CD14-positive monocyte (primary cell): ENCODE results near the gene CCDC159. TPM values are rescaled to one million over a fixed set of nuclear protein-coding genes. Genes with fewer than 3 reads are reported as not detected.

ENCODE experiments used
- DNase-seq, 3 donors: peaks; one replicate each; pipeline ENCODE4 v3.0.0-alpha.2; 2011 to 2022
- H2AFZ ChIP-seq: 2 replicates; pipeline ENCODE4 v1.6.0; 2012; ENCODE audit warnings: mild to moderate bottlenecking, low read depth, low read length, inconsistent platforms; ENCODE audit not compliant: insufficient read depth, poor library complexity, severe bottlenecking
- H3K27ac ChIP-seq, 2 donors: 1 replicate in 1 of 2; 2 replicates in 1 of 2; pipeline ENCODE4 v1.5.1; 2012 to 2013; ENCODE audit warnings: low read length in 2 of 2, control low read depth in 1 of 2, inconsistent platforms in 1 of 2, low read depth in 1 of 2, mild to moderate bottlenecking in 1 of 2
- H3K27me3 ChIP-seq, 2 donors: one replicate each; pipeline versions ENCODE4 v1.6.0 to v1.6.1; 2011 to 2013; ENCODE audit warnings: low read length in 2 of 2; ENCODE audit not compliant: control insufficient read depth in 2 of 2, insufficient read depth in 2 of 2
- H3K36me3 ChIP-seq, 2 donors: replicated peaks in 1 of 2; 1 replicate in 1 of 2; 2 replicates in 1 of 2; pipeline versions ENCODE4 v1.5.1 to v1.6.1; 2012 to 2013; ENCODE audit warnings: low read length in 2 of 2, control low read depth in 1 of 2, inconsistent platforms in 1 of 2, mild to moderate bottlenecking in 1 of 2; ENCODE audit not compliant: insufficient read depth in 2 of 2, control insufficient read depth in 1 of 2
- H3K4me1 ChIP-seq, 2 donors: 1 replicate in 1 of 2; 2 replicates in 1 of 2; pipeline versions ENCODE4 v1.5.1 to v1.6.1; 2012 to 2013; ENCODE audit warnings: low read length in 2 of 2, control low read depth in 1 of 2, inconsistent platforms in 1 of 2, mild to moderate bottlenecking in 1 of 2, moderate library complexity in 1 of 2; ENCODE audit not compliant: insufficient read depth in 2 of 2, control insufficient read depth in 1 of 2
- H3K4me2 ChIP-seq: replicated peaks from 2 replicates; pipeline ENCODE3; 2012; ENCODE audit warnings: low read length, moderate library complexity, mild to moderate bottlenecking; ENCODE audit not compliant: poor library complexity, severe bottlenecking; ENCODE audit errors: extremely low read depth
- H3K4me3 ChIP-seq, 3 experiments: fragments of 200-600 bp in 1 of 3; sonication (generic) in 1 of 3; replicated peaks in 1 of 3; 1 replicate in 2 of 3; 2 replicates in 1 of 3; pipeline ENCODE4 v1.5.1; 2011 to 2013; ENCODE audit warnings: low read length in 3 of 3, mild to moderate bottlenecking in 3 of 3, control low read depth in 2 of 3, low read depth in 2 of 3, inconsistent platforms in 1 of 3, moderate library complexity in 1 of 3
- H3K79me2 ChIP-seq: 2 replicates; pipeline ENCODE4 v1.6.0; 2012; ENCODE audit warnings: mild to moderate bottlenecking, control low read depth, inconsistent platforms, low read length, moderate library complexity; ENCODE audit not compliant: insufficient read depth
- H3K9ac ChIP-seq: 2 replicates; pipeline ENCODE4 v1.6.0; 2017; ENCODE audit warnings: low read length, mild to moderate bottlenecking; ENCODE audit not compliant: insufficient read depth, poor library complexity, severe bottlenecking
- H3K9me3 ChIP-seq, 2 donors: replicated peaks in 1 of 2; 1 replicate in 1 of 2; 2 replicates in 1 of 2; pipeline versions ENCODE4 v1.5.1 to v1.6.1; 2012 to 2013; ENCODE audit warnings: low read length in 2 of 2, control low read depth in 1 of 2; ENCODE audit not compliant: control insufficient read depth in 1 of 2, insufficient read depth in 1 of 2
- H4K20me1 ChIP-seq: 2 replicates; pipeline ENCODE4 v1.6.0; 2012; ENCODE audit warnings: mild to moderate bottlenecking, low read length, control low read depth, moderate library complexity; ENCODE audit not compliant: insufficient read depth
- H3K27ac Mint-ChIP-seq, 7 donors: one replicate each; pipeline ENCODE4 v1.8.0; 2020; ENCODE audit warnings: mild to moderate bottlenecking in 7 of 7, mixed read lengths in 7 of 7, moderate library complexity in 6 of 7, inconsistent platforms in 2 of 7
- H3K27me3 Mint-ChIP-seq, 3 donors: one replicate each; pipeline ENCODE4 v1.8.0; 2021 to 2022; ENCODE audit warnings: low read depth in 3 of 3, mild to moderate bottlenecking in 3 of 3, mixed read lengths in 3 of 3, moderate library complexity in 3 of 3, inconsistent platforms in 1 of 3
- H3K36me3 Mint-ChIP-seq, 2 donors: one replicate each; pipeline ENCODE4 v1.8.0; 2020; ENCODE audit warnings: mixed read lengths in 2 of 2, inconsistent platforms in 1 of 2, mild to moderate bottlenecking in 1 of 2
- H3K4me1 Mint-ChIP-seq: one replicate; pipeline ENCODE4 v1.8.0; 2020; ENCODE audit warnings: mild to moderate bottlenecking, mixed read lengths
- H3K4me3 Mint-ChIP-seq, 2 donors: one replicate each; pipeline ENCODE4 v1.8.0; 2020; ENCODE audit warnings: mild to moderate bottlenecking in 2 of 2, mixed read lengths in 2 of 2, moderate library complexity in 1 of 2
- H3K9me3 Mint-ChIP-seq, 7 donors: one replicate each; pipeline ENCODE4 v1.8.0; 2020 to 2022; ENCODE audit warnings: mixed read lengths in 7 of 7, mild to moderate bottlenecking in 6 of 7, moderate library complexity in 6 of 7, inconsistent platforms in 2 of 7
- WGBS: methylation state at CpG from one replicate; pipeline ENCODE4 v1.1.5; 2013; ENCODE audit warnings: missing lambda C conversion rate; ENCODE audit not compliant: insufficient coverage; 5-methylcytosine and 5-hydroxymethylcytosine counted together
- intact Hi-C, 2 donors: fragments of 100-400 bp; cut with micrococcal nuclease; formaldehyde crosslinking; loops; one replicate each; pipeline versions ENCODE4 v1.15.0 to v1.15.1; 2023
- polyA plus RNA-seq, 3 donors: library from polyadenylated mRNA; depleted of rRNA in 1 of 3; unstranded in 2 of 3; stranded (reverse) in 1 of 3; fragments of 300-500 nt in 2 of 3; fragments of >200 nt in 1 of 3; fragmentation: Illumina TruSeq in 2 of 3; gene quantifications; 1 replicate in 2 of 3; 2 replicates in 1 of 3; pipeline ENCODE4 v1.2.3, GENCODE V29; 2012 to 2021
- TF ChIP-seq, protein P1 (sequence below): fragments of 200-600 bp; IDR thresholded peaks from one replicate; pipeline ENCODE4 v1.8.0; 2022; ENCODE audit warnings: antibody characterized with exemption, mild to moderate bottlenecking

CCDC159 gene
- polyA plus RNA-seq, 3 donors = 37.1 to 374 (median 38.3) TPM

- Histone ChIP-seq H4K20me1 (no peaks in the 10 kb centered on the region), H3K27me3 (peaks cover 0 to 19% of the 10 kb centered on the region in 2 donors), H3K36me3 (no peaks in the 10 kb centered on the region), H3K79me2 (peaks cover 28% of the 10 kb centered on the region), H3K4me3 (peak overlapping the region; percentile 3 to 87 (median 37)), H3K9ac (peak overlapping the region; percentile 56), H3K4me2 (peak overlapping the region; percentile 82), H3K9me3 (no peaks in the 10 kb centered on the region), H3K27ac (no peak overlapping the region), H2AFZ (peak overlapping the region; percentile 82), H3K4me1 (peaks cover 62 to 82% of the 10 kb centered on the region in 2 donors)
- Mint-ChIP-seq H3K4me1 (peaks cover 66% of the 10 kb centered on the region), H3K4me3 (peak overlapping the region; percentile 69 to 80), H3K9me3 (peaks cover 0 to 5% (median 0%) of the 10 kb centered on the region in 7 donors), H3K27ac (peak overlapping the region in 6 of 7 donors; percentile 64 to 100 (median 88)), H3K27me3 (peaks cover 16 to 28% (median 22%) of the 10 kb centered on the region in 3 donors), H3K36me3 (peaks cover 2 to 7% of the 10 kb centered on the region in 2 donors)
- intact Hi-C loops = loop anchor here (2.0 to 5.0 kb wide), 3 partner anchors 39 to 91 kb away; partner anchors contain the start of genes ODAD3 (in 1 of the 2) and PRKCSH (in 1 of the 2)
- WGBS = 0% methylated on average over 35 of the region's 65 CpGs
- TF ChIP-seq, protein P1, sequence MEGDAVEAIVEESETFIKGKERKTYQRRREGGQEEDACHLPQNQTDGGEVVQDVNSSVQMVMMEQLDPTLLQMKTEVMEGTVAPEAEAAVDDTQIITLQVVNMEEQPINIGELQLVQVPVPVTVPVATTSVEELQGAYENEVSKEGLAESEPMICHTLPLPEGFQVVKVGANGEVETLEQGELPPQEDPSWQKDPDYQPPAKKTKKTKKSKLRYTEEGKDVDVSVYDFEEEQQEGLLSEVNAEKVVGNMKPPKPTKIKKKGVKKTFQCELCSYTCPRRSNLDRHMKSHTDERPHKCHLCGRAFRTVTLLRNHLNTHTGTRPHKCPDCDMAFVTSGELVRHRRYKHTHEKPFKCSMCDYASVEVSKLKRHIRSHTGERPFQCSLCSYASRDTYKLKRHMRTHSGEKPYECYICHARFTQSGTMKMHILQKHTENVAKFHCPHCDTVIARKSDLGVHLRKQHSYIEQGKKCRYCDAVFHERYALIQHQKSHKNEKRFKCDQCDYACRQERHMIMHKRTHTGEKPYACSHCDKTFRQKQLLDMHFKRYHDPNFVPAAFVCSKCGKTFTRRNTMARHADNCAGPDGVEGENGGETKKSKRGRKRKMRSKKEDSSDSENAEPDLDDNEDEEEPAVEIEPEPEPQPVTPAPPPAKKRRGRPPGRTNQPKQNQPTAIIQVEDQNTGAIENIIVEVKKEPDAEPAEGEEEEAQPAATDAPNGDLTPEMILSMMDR = peak; percentile 63
- peak; percentile 46 to 57 (median 50) for DNase-seq
Measured at GRCh38 chr19:11382898-11383705, 36.8 kb downstream of the CCDC159 start.

DNA sequence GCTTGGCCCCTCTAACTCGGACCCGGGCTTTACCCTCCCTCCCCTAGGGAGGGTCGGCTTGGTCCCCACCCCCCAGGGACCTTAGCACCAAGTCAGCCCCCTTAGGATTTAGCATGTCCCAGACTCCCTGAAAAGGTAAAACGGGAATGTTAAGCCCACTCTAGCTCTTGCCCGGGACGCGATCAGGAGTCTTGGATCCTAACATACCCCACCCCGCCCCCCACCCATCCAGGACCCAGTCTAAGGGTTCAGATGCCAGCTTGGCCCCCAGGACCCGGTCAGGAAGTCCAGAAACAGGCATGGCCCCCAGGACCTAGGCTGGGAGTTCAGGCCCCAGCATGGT, 37.4 kb downstream of the CCDC159 start:
- Mint-ChIP-seq H3K36me3 (peaks cover under 1 to 2% of the 10 kb centered on the region in 2 donors), H3K4me1 (peaks cover 60% of the 10 kb centered on the region), H3K27ac (peak overlapping the region in 3 of 7 donors; percentile 16 to 53 (median 30)), H3K4me3 (peak overlapping the region; percentile 64 to 80), H3K27me3 (peaks cover 16 to 28% (median 25%) of the 10 kb centered on the region in 3 donors), H3K9me3 (peaks cover 0 to 5% (median 0%) of the 10 kb centered on the region in 7 donors)
- Histone ChIP-seq H4K20me1 (no peaks in the 10 kb centered on the region), H3K4me2 (peak overlapping the region; percentile 82), H3K36me3 (no peaks in the 10 kb centered on the region), H3K79me2 (peaks cover 22% of the 10 kb centered on the region), H3K4me1 (peaks cover 57 to 76% of the 10 kb centered on the region in 2 donors), H2AFZ (peak overlapping the region; percentile 82), H3K27ac (no peak overlapping the region), H3K9ac (peak overlapping the region; percentile 56), H3K9me3 (no peaks in the 10 kb centered on the region), H3K4me3 (peak overlapping the region in 2 of 3 experiments; percentile 32 to 87), H3K27me3 (peaks cover 0 to 19% of the 10 kb centered on the region in 2 donors)
- intact Hi-C loops = loop anchor here (2.0 to 5.0 kb wide), 3 partner anchors 39 to 91 kb away; partner anchors contain the start of genes ODAD3 (in 1 of the 2) and PRKCSH (in 1 of the 2)
- no peak for DNase-seq
- 1% methylated on average over 9 of the region's 9 CpGs for WGBS
- TF ChIP-seq, protein P1 = no peak
